Right cardiac atrium (tissue), 5 donors: ENCODE results near the gene DDIAS. TPM values are rescaled to one million over a fixed set of nuclear protein-coding genes. Genes with fewer than 3 reads are reported as not detected.

ENCODE experiments used
- polyA plus RNA-seq: library from polyadenylated mRNA; stranded (reverse); fragments of 200-250 nt; gene quantifications from one replicate; pipeline ENCODE4 v1.2.3, GENCODE V29; 2013
- total RNA-seq, 4 donors: library from RNA; stranded (reverse); fragmentation: NEBNext Ultra II Directional; extraction: Animal tissue kit (Norgen Biotek cat#: 25700); gene quantifications; one replicate each; pipeline ENCODE4 v1.2.1, GENCODE V29; 2021
- donor health status: healthy with polysubstance abuse.
- donor health status: DM: no; HTN: yes; CAD: no.
- donor health status: DM: no; HTN: no; CAD: no.
- donor health status: DM: no; HTN: yes; CAD: no; lungs with severe emphysema.
- donor health status: DM: yes; HTN: yes; CAD: no.

Gene DDIAS
- total and polyA plus RNA-seq, 5 donors, result 0.20 to 2.0 (median 0.74) TPM

Other genes with a start within 250 kb of the DDIAS start
- 1 to 10 TPM; 4.2 to 8.4 (median 5.0) TPM for gene FAM181B, start 167.9 kb upstream of the DDIAS start, total RNA-seq
- gene FAM181B, start 167.9 kb upstream of the DDIAS start, polyA plus RNA-seq, result 2.4 TPM
- gene PRCP, start 1.3 kb upstream of the DDIAS start, total RNA-seq, result 100 to 1,000 TPM in 1 of 4 donors, 10 to 100 TPM in 3; 83.2 to 100 (median 84.9) TPM
- gene PRCP, start 1.3 kb upstream of the DDIAS start, polyA plus RNA-seq, result 69.1 TPM
- gene RAB30, start 170.2 kb downstream of the DDIAS start, total RNA-seq, result 10 to 100 TPM; 22.3 to 30.6 (median 26.8) TPM
- gene RAB30, start 170.2 kb downstream of the DDIAS start, polyA plus RNA-seq, result 4.6 TPM